C4-2B (cell line): ENCODE data around the gene ROR2.
A peak's percentile ranks its signal among the peaks of the same experiment; 100 is the strongest.

ENCODE experiments used
- H3K27ac ChIP-seq: fragments of 450-650 bp; 2 replicates; pipeline ENCODE4 v1.5.1; 2017
- CTCF ChIP-seq: fragments of 450-650 bp; conservative IDR thresholded peaks from 2 replicates; pipeline ENCODE4 v1.5.1; 2017; ENCODE audit warnings: mild to moderate bottlenecking
- ZFX ChIP-seq: fragments of 450-650 bp; IDR thresholded peaks from 2 replicates; pipeline ENCODE4 v1.6.1; 2017

ROR2 gene

GRCh38 chr9:91741522-91741921 is 208.5 kb downstream of the ROR2 start:
- no peak overlapping the region for H3K27ac ChIP-seq
- TF ChIP-seq CTCF (no peak), ZFX (no peak)

- H3K27ac ChIP-seq: no peak overlapping the region
- TF ChIP-seq CTCF (no peak), ZFX (no peak)
These were observed 209.3 kb downstream of the ROR2 start for GRCh38 chr9:91740701-91741100.

GRCh38 chr9:91736898-91737601 is 213.0 kb downstream of the ROR2 start:
- TF ChIP-seq CTCF: no peak
- no peak for TF ChIP-seq ZFX
- H3K27ac ChIP-seq: no peak overlapping the region

- H3K27ac ChIP-seq: no peak overlapping the region
- TF ChIP-seq CTCF: no peak
- TF ChIP-seq ZFX: no peak
These were observed 213.7 kb downstream of the ROR2 start for GRCh38 chr9:91736311-91736710.

GRCh38 chr9:91735049-91735448 is 215.0 kb downstream of the ROR2 start:
- no peak overlapping the region for H3K27ac ChIP-seq
- TF ChIP-seq ZFX (no peak), CTCF (no peak)

- no peak for TF ChIP-seq ZFX
- peak; percentile 96 for TF ChIP-seq CTCF
- H3K27ac ChIP-seq: no peak overlapping the region
These were observed 215.6 kb downstream of the ROR2 start for GRCh38 chr9:91734371-91734981.

GRCh38 chr9:91733006-91733624 is 216.9 kb downstream of the ROR2 start:
- no peak overlapping the region for H3K27ac ChIP-seq

More at GRCh38 chr9:91733006-91733624, 216.9 kb downstream of the ROR2 start:
- no peak for TF ChIP-seq CTCF
- TF ChIP-seq ZFX: no peak
